Endodermal cell (in vitro differentiated cells): ENCODE results near the gene IMPA2. TPM values are rescaled to one million over a fixed set of nuclear protein-coding genes. Genes with fewer than 3 reads are reported as not detected.
"Not testable (repeated sequence)": the region's sequence is repeated elsewhere in the genome, so short reads cannot be mapped to it uniquely, and the experiment has no call there.

ENCODE experiments used
- DNase-seq: peaks from one replicate; pipeline ENCODE4 v3.0.0-alpha.2; 2017
- H3K27ac ChIP-seq: 2 replicates; pipeline ENCODE4 v1.5.1; 2013; ENCODE audit warnings: mild to moderate bottlenecking, low read depth, low read length, moderate library complexity
- H3K27me3 ChIP-seq: 2 replicates; pipeline ENCODE4 v1.6.1; 2013; ENCODE audit warnings: mild to moderate bottlenecking, low read length, moderate library complexity; ENCODE audit not compliant: insufficient read depth, control insufficient read depth, poor library complexity, severe bottlenecking
- H3K36me3 ChIP-seq: 2 replicates; pipeline ENCODE4 v1.7.0; 2013; ENCODE audit warnings: mild to moderate bottlenecking, low read length, moderate library complexity; ENCODE audit not compliant: control insufficient read depth, insufficient read depth
- H3K4me1 ChIP-seq: one replicate; pipeline ENCODE4 v1.7.0; 2013; ENCODE audit warnings: low read length; ENCODE audit not compliant: control insufficient read depth, insufficient read depth
- H3K4me3 ChIP-seq: 2 replicates; pipeline ENCODE4 v1.5.1; 2013; ENCODE audit warnings: mild to moderate bottlenecking, low read length, moderate library complexity
- H3K9ac ChIP-seq: 2 replicates; pipeline ENCODE4 v1.6.1; 2013; ENCODE audit warnings: mild to moderate bottlenecking, low read length, moderate library complexity; ENCODE audit not compliant: poor library complexity, severe bottlenecking; ENCODE audit errors: extremely low read depth
- H3K9me3 ChIP-seq: 2 replicates; pipeline ENCODE4 v1.6.1; 2013; ENCODE audit warnings: mild to moderate bottlenecking, low read length, moderate library complexity; ENCODE audit not compliant: control insufficient read depth
- H3K27ac Mint-ChIP-seq: 2 replicates; pipeline ENCODE4 v1.8.0; 2020; ENCODE audit warnings: mixed read lengths
- H3K27me3 Mint-ChIP-seq: 2 replicates; pipeline ENCODE4 v1.8.0; 2021; ENCODE audit warnings: mild to moderate bottlenecking, mixed read lengths; ENCODE audit not compliant: insufficient read depth
- H3K36me3 Mint-ChIP-seq: 2 replicates; pipeline ENCODE4 v1.8.0; 2020; ENCODE audit warnings: low read depth, mixed read lengths
- H3K4me1 Mint-ChIP-seq: 2 replicates; pipeline ENCODE4 v1.8.0; 2020; ENCODE audit warnings: mixed read lengths
- H3K4me3 Mint-ChIP-seq: 2 replicates; pipeline ENCODE4 v1.8.0; 2020; ENCODE audit warnings: mild to moderate bottlenecking, moderate library complexity, mixed read lengths
- H3K9me3 Mint-ChIP-seq: 2 replicates; pipeline ENCODE4 v1.8.0; 2020; ENCODE audit warnings: mild to moderate bottlenecking, mixed read lengths
- WGBS, 2 experiments: methylation state at CpG; one replicate each; pipeline versions ENCODE4 v1.1.5 to v1.1.7; 2013; ENCODE audit warnings: missing lambda C conversion rate in 2 of 2, mixed read lengths in 1 of 2; ENCODE audit not compliant: insufficient coverage in 1 of 2, insufficient read length in 1 of 2; 5-methylcytosine and 5-hydroxymethylcytosine counted together
- total RNA-seq, 2 donors: library from RNA; stranded (reverse); fragmentation: NEBNext Ultra II Directional in 1 of 2; extraction: Animal tissue kit (Norgen Biotek cat#: 25700) in 1 of 2; gene quantifications; 2 replicates in 1 of 2; 3 replicates in 1 of 2; pipeline ENCODE4 v1.2.1, GENCODE V29; 2021
- TF ChIP-seq, protein P1 (sequence below): fragments of 200-600 bp; sonication (generic); conservative IDR thresholded peaks from 2 replicates; pipeline ENCODE4 v1.5.0; 2021; ENCODE audit warnings: antibody characterized with exemption, mild to moderate bottlenecking

The IMPA2 gene
- total RNA-seq, 2 donors from 2014 or later = 68.0 to 88.9 TPM

GRCh38 chr18:12068950-12069320, 87.6 kb downstream of the IMPA2 start:
- no peaks in the 10 kb centered on the region for H3K36me3 Mint-ChIP-seq
- 92% methylated on average over 3 of the region's 3 CpGs; no CpG with 5 or more reads in 1 of the 2 experiments for WGBS, 2 experiments
- peaks cover 5% of the 10 kb centered on the region for H3K27me3 Mint-ChIP-seq
- H3K27ac Mint-ChIP-seq = no peak overlapping the region
- H3K9me3 Mint-ChIP-seq = no peaks in the 10 kb centered on the region
- H3K27ac ChIP-seq = no peak overlapping the region
- H3K4me3 ChIP-seq = no peak overlapping the region
- H3K4me3 Mint-ChIP-seq = no peak overlapping the region
- no peaks in the 10 kb centered on the region for H3K4me1 Mint-ChIP-seq
- no peaks in the 10 kb centered on the region for H3K27me3 ChIP-seq
- no peaks in the 10 kb centered on the region for H3K36me3 ChIP-seq
- TF ChIP-seq, protein P1, sequence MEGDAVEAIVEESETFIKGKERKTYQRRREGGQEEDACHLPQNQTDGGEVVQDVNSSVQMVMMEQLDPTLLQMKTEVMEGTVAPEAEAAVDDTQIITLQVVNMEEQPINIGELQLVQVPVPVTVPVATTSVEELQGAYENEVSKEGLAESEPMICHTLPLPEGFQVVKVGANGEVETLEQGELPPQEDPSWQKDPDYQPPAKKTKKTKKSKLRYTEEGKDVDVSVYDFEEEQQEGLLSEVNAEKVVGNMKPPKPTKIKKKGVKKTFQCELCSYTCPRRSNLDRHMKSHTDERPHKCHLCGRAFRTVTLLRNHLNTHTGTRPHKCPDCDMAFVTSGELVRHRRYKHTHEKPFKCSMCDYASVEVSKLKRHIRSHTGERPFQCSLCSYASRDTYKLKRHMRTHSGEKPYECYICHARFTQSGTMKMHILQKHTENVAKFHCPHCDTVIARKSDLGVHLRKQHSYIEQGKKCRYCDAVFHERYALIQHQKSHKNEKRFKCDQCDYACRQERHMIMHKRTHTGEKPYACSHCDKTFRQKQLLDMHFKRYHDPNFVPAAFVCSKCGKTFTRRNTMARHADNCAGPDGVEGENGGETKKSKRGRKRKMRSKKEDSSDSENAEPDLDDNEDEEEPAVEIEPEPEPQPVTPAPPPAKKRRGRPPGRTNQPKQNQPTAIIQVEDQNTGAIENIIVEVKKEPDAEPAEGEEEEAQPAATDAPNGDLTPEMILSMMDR = no peak
- no peak overlapping the region for H3K9ac ChIP-seq
- H3K4me1 ChIP-seq = no peaks in the 10 kb centered on the region
- H3K9me3 ChIP-seq = no peaks in the 10 kb centered on the region
- no peak for DNase-seq

- not testable (repeated sequence) for DNase-seq
Measured at GRCh38 chr18:12071066-12071465, 89.8 kb downstream of the IMPA2 start.

GRCh38 chr18:12072996-12073395, 91.7 kb downstream of the IMPA2 start:
- Mint-ChIP-seq H3K4me1 (no peaks in the 10 kb centered on the region), H3K36me3 (no peaks in the 10 kb centered on the region)

More at GRCh38 chr18:12071066-12071465, 89.8 kb downstream of the IMPA2 start:
- WGBS, 2 experiments = 83% methylated on average over 1 of the region's 1 CpG; no CpG with 5 or more reads in 1 of the 2 experiments
- not testable (repeated sequence) for H3K36me3 ChIP-seq, H3K27me3 ChIP-seq, H3K9me3 Mint-ChIP-seq, H3K4me3 Mint-ChIP-seq, H3K27ac Mint-ChIP-seq, H3K27ac ChIP-seq, H3K9ac ChIP-seq, H3K36me3 Mint-ChIP-seq, H3K4me3 ChIP-seq, H3K9me3 ChIP-seq, H3K4me1 Mint-ChIP-seq, H3K4me1 ChIP-seq
- peaks cover 18% of the 10 kb centered on the region for H3K27me3 Mint-ChIP-seq

More at GRCh38 chr18:12072996-12073395, 91.7 kb downstream of the IMPA2 start:
- Histone ChIP-seq H3K4me1 (no peaks in the 10 kb centered on the region), H3K9me3 (no peaks in the 10 kb centered on the region), H3K27ac (no peak overlapping the region), H3K4me3 (no peak overlapping the region), H3K9ac (no peak overlapping the region), H3K36me3 (no peaks in the 10 kb centered on the region), H3K27me3 (no peaks in the 10 kb centered on the region)
- Mint-ChIP-seq H3K4me3 (no peak overlapping the region), H3K27ac (no peak overlapping the region), H3K9me3 (no peaks in the 10 kb centered on the region), H3K27me3 (peaks cover 22% of the 10 kb centered on the region)
- 88 to 100% methylated on average over 1 of the region's 1 CpG for WGBS, 2 experiments
- DNase-seq = no peak
- TF ChIP-seq, protein P1 = no peak
